ENCODE measurements around the gene CPZ. TPM values are rescaled to one million over a fixed set of nuclear protein-coding genes. Genes with fewer than 3 reads are reported as not detected.

CPZ gene
- total and polyA plus RNA-seq, 4 donors = 11.9 to 82.0 (median 32.4) TPM

DNA sequence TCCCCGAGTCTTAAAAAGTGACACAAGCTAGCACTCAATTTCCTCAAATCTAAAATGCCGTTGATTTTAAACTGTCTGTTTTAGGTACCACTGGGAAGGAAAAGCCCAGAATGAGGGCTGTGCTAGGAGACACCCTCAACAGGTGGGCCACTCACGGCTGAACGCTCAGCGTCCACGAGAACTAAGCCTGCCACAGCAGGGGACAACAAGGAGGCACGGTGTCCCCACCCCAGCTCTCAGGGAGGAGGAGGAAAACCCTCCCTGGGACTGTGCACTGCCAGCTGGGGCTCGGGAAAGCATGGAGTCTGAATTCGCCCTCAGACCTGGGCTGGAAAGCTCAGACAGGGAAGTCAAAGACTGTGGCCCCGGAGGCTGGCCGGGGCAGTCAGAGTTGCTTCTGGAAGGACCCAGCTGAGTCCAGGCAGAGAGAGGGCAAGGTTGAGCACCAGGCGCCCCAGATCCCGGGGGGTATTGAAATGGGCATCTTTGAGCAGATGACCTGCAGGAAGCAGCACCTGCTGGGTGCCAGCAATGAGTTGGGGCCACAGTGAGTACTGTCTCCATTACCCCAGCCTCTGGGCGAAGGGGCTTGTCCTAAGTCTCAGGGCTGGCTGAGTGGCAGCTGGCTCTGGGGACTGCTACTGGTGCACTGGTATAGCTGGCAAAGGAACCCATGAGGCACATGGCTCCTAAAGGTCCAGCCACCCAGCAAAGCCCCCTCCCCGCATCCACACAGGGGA is 769 bp upstream of the CPZ start:
- H3K27me3 ChIP-seq (ENCODE audit: control insufficient read depth, insufficient read depth, low read length) = peaks cover 39% of the 10 kb centered on the region
- no peak overlapping the region for H3K4me3 ChIP-seq (ENCODE audit: low read depth, low read length)
- no peak overlapping the region for H3K27ac ChIP-seq (ENCODE audit: low read depth, low read length)
- no peaks in the 10 kb centered on the region for H3K36me3 ChIP-seq (ENCODE audit: control insufficient read depth, insufficient read depth, low read length)
- peaks cover 34% of the 10 kb centered on the region for H3K4me1 ChIP-seq (ENCODE audit: control insufficient read depth, insufficient read depth, low read length)
- no peak for DNase-seq (ENCODE audit: low read depth in 4 of 6, low spot score in 6 of 6)
- 55% methylated on average over 14 of the region's 15 CpGs for WGBS (ENCODE audit: insufficient coverage)
- H3K9me3 ChIP-seq (ENCODE audit: control insufficient read depth, insufficient read depth, low read length) = no peaks in the 10 kb centered on the region

DNA sequence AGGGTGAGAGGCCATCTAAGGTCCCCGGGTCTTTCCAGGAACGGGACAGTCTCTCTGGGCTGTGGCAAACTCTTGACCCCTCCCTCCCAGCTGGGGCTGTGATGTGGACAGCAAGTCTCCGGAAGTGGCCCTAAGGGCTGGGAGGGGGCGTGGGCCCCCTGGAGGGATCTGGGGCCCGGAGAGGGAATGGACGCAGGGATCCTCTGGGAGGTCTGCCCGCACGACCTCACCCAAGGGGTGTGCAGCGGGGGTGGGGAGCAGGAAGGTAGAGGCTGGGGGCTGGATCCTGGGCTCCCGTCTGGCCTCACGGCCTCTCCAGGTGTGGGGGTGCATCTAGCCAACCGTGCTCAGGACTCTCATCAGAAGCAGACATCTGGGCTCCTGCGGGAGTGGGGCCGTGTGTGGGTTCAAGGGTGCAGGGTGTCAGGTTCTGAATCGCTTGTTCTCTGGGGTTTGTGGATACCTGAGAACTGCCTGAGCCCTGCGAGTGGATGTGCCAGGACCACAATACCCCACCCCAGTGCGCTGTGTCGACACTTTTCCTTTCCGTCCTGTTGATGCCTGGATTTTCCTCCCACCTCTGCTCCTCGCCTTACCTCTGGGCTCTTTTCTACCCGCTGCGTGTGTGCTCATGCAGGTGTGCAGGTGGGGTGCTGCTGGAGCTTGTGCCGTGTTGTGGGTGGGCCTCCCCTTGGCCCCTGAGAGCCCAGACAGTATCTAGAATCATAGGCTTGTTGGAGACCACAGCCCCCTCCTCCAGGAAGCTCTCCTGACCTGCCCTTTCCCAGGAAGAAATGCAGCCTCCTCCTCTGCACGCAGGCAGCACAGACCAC is 915 bp downstream of the CPZ start:
- no peak for DNase-seq (ENCODE audit: low read depth in 4 of 6, low spot score in 6 of 6)
- H3K27me3 ChIP-seq (ENCODE audit: control insufficient read depth, insufficient read depth, low read length) = peaks cover 39% of the 10 kb centered on the region
- WGBS (ENCODE audit: insufficient coverage) = 38% methylated on average over 20 of the region's 24 CpGs
- peak overlapping the region; percentile 11 for H3K27ac ChIP-seq (ENCODE audit: low read depth, low read length)
- H3K4me3 ChIP-seq (ENCODE audit: low read depth, low read length) = peak overlapping the region; percentile 38
- H3K9me3 ChIP-seq (ENCODE audit: control insufficient read depth, insufficient read depth, low read length) = no peaks in the 10 kb centered on the region
- H3K36me3 ChIP-seq (ENCODE audit: control insufficient read depth, insufficient read depth, low read length) = no peaks in the 10 kb centered on the region
- peaks cover 34% of the 10 kb centered on the region for H3K4me1 ChIP-seq (ENCODE audit: control insufficient read depth, insufficient read depth, low read length)

DNA sequence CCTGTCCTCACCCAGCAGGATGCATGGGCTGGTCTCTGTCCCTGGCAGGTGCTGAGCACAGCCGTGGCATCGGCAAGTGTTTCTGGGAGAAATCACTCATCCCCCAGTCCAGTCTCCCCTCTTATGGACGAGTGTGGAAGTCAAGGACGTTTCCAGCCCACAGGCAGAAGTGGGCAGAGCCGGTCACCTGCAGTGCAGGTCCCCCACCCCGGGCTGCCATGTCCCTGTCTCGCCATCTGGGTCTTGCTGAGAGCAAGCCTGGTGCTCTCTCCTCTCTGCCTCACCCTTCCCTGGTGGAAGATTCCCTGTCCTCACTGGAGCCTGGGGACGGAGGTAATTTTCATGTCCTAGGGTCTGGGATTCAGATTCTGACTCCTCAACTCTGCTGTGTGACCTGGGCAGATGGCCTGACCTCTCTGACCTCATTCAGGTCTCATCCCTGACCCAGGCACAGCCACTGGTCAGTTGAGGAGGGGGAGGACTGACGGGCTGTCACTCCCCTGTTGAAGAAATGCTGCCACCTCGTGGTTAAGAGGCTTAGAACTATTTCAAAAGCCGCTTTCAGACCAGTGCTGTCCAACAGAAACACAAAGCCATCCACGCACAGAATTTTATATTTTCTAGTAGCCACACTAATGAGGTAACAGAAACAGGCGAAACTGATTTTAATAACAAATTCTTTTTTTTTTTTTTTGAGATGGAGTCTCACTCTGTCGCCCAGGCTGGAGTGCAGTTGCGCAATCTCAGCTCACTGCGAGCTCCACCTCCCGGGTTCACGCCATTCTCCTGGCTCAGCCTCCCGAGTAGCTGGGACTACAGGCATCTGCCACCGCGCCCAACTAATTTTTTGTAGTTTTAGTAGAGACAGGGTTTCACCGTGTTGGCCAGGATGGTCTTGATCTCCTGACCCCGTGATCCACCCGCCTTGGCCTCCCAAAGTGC is 1.8 kb downstream of the CPZ start:
- Histone ChIP-seq H3K4me3 (ENCODE audit: low read depth, low read length) (peak overlapping the region; percentile 38), H3K27ac (ENCODE audit: low read depth, low read length) (no peak overlapping the region), H3K9me3 (ENCODE audit: control insufficient read depth, insufficient read depth, low read length) (no peaks in the 10 kb centered on the region), H3K4me1 (ENCODE audit: control insufficient read depth, insufficient read depth, low read length) (peaks cover 32% of the 10 kb centered on the region), H3K36me3 (ENCODE audit: control insufficient read depth, insufficient read depth, low read length) (no peaks in the 10 kb centered on the region), H3K27me3 (ENCODE audit: control insufficient read depth, insufficient read depth, low read length) (peaks cover 39% of the 10 kb centered on the region)
- 62% methylated on average over 14 of the region's 24 CpGs for WGBS (ENCODE audit: insufficient coverage)
- peak; percentile 33 to 87 (median 48) for DNase-seq (ENCODE audit: low read depth in 4 of 6, low spot score in 6 of 6)

DNA sequence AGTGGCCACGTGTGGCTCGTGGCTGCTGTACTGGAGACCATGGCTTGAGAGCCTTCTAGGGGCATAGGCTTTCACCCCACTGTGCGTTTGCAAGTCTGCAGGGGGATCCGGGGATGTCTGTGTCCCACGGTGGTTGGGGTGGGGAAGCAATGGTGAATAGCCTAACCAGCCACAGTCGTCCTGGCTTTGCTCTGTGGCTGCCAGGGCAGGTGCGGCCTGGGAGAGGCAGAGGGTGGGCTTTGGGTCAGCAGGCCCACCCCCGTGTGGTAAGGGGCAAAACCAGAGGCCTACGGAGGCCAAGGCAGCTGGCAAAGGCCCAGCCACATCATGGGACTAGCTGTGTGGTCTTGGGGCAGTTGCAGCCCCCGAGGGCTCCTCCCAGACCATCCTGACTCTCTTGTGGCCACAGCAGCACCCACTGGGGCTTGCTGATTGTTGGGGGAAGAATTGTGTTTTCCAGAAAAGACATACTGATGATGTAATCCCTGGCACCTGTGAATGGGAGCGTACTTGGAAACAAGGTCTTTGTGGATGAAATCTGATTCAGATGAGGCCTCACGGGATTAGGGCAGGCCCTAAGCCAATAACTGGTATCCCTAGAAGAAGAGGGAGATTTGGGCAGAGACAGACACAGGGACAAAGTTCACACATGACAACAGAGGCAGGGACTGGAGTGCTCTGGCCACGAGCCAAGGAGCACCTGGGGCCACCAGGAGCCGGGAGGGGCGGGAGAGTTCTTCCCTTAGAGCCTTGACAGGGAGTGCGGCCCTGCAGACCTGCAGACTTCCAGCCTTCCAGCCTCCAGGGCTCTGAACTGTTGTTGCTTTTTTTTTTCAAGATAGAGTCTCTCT is 2.9 kb downstream of the CPZ start:
- 74% methylated on average over 16 of the region's 16 CpGs for WGBS (ENCODE audit: insufficient coverage)

DNA sequence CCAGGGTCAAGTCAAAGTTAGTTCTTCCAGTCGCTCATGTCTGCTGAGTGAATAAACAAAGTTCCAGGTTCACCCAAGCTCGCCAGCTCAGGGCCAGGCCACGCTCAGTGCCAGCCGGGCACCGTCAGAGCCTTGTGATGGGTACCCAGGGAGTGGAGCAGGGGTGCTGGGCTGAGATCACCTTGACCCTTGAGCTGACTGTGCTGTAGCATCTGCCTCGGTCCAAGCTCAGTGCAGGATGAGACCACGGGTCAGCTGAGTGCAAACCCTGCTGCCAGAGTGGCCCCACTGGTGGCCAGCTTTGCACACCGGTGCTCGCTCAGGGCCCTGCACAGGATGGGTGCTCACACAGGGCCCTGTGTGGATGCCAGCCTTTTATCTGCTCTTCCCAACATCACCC is 4.3 kb downstream of the CPZ start:
- peaks cover 25% of the 10 kb centered on the region for H3K27me3 ChIP-seq (ENCODE audit: control insufficient read depth, insufficient read depth, low read length)
- no peaks in the 10 kb centered on the region for H3K36me3 ChIP-seq (ENCODE audit: control insufficient read depth, insufficient read depth, low read length)
- H3K9me3 ChIP-seq (ENCODE audit: control insufficient read depth, insufficient read depth, low read length) = no peaks in the 10 kb centered on the region
- WGBS (ENCODE audit: insufficient coverage) = 77% methylated on average over 9 of the region's 9 CpGs
- DNase-seq (ENCODE audit: low read depth in 4 of 6, low spot score in 6 of 6) = no peak
- H3K27ac ChIP-seq (ENCODE audit: low read depth, low read length) = no peak overlapping the region
- peaks cover 26% of the 10 kb centered on the region for H3K4me1 ChIP-seq (ENCODE audit: control insufficient read depth, insufficient read depth, low read length)
- H3K4me3 ChIP-seq (ENCODE audit: low read depth, low read length) = no peak overlapping the region

More for the DNA sequence above, 2.9 kb downstream of the CPZ start:
- no peak for DNase-seq (ENCODE audit: low read depth in 4 of 6, low spot score in 6 of 6)
- Histone ChIP-seq H3K27me3 (ENCODE audit: control insufficient read depth, insufficient read depth, low read length) (peaks cover 39% of the 10 kb centered on the region), H3K27ac (ENCODE audit: low read depth, low read length) (no peak overlapping the region), H3K9me3 (ENCODE audit: control insufficient read depth, insufficient read depth, low read length) (no peaks in the 10 kb centered on the region), H3K4me3 (ENCODE audit: low read depth, low read length) (no peak overlapping the region), H3K4me1 (ENCODE audit: control insufficient read depth, insufficient read depth, low read length) (peaks cover 28% of the 10 kb centered on the region), H3K36me3 (ENCODE audit: control insufficient read depth, insufficient read depth, low read length) (no peaks in the 10 kb centered on the region)

DNA sequence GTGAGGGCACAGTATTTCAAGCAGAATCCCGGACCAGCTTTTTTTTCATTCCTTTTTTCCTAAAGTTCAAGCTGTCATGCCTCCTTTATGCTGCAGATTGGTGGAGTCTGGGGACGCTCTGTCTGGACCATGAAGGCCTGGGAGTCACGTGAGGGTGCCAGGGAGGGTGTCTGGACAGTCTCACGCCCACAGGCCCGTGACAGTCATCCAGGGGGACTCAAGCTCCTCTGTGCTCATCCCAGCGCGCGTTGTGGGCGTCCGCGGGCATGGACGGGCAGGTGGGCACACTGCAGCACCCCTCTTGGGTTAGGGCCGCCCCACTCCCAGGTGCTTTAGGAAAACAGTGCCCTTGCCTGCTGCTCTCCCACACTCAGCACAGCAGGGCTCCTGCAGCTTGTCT is 4.8 kb downstream of the CPZ start:
- Histone ChIP-seq H3K27me3 (ENCODE audit: control insufficient read depth, insufficient read depth, low read length) (peaks cover 20% of the 10 kb centered on the region), H3K27ac (ENCODE audit: low read depth, low read length) (no peak overlapping the region), H3K36me3 (ENCODE audit: control insufficient read depth, insufficient read depth, low read length) (no peaks in the 10 kb centered on the region), H3K4me1 (ENCODE audit: control insufficient read depth, insufficient read depth, low read length) (peaks cover 22% of the 10 kb centered on the region), H3K4me3 (ENCODE audit: low read depth, low read length) (no peak overlapping the region), H3K9me3 (ENCODE audit: control insufficient read depth, insufficient read depth, low read length) (no peaks in the 10 kb centered on the region)
- WGBS (ENCODE audit: insufficient coverage) = 81% methylated on average over 13 of the region's 13 CpGs
- DNase-seq (ENCODE audit: low read depth in 4 of 6, low spot score in 6 of 6) = no peak

DNA sequence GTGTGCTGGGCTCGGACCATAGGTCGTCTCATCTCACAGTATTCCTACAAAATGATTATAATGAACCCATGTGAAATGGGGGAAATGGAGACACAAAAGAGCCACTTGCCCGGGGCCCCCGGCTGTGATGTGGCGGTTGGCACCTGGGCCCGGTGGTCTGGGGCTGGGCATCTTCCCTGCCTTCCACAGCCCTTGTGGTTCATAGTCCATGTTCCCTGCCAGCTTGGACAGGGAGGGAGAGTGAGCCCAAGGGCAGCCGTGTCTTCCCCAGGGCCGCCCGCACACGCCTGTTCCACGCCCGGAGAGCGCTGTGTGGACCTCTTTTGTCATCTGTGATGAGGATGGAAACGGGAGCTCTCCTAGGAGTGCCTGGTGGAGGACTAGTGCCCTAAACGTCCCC is 5.2 kb downstream of the CPZ start:
- H3K27me3 ChIP-seq (ENCODE audit: control insufficient read depth, insufficient read depth, low read length) = peaks cover 16% of the 10 kb centered on the region
- H3K4me3 ChIP-seq (ENCODE audit: low read depth, low read length) = no peak overlapping the region
- WGBS (ENCODE audit: insufficient coverage) = 89% methylated on average over 12 of the region's 15 CpGs
- peaks cover 18% of the 10 kb centered on the region for H3K4me1 ChIP-seq (ENCODE audit: control insufficient read depth, insufficient read depth, low read length)
- DNase-seq (ENCODE audit: low read depth in 4 of 6, low spot score in 6 of 6) = no peak
- no peak overlapping the region for H3K27ac ChIP-seq (ENCODE audit: low read depth, low read length)
- H3K9me3 ChIP-seq (ENCODE audit: control insufficient read depth, insufficient read depth, low read length) = no peaks in the 10 kb centered on the region
- no peaks in the 10 kb centered on the region for H3K36me3 ChIP-seq (ENCODE audit: control insufficient read depth, insufficient read depth, low read length)

DNA sequence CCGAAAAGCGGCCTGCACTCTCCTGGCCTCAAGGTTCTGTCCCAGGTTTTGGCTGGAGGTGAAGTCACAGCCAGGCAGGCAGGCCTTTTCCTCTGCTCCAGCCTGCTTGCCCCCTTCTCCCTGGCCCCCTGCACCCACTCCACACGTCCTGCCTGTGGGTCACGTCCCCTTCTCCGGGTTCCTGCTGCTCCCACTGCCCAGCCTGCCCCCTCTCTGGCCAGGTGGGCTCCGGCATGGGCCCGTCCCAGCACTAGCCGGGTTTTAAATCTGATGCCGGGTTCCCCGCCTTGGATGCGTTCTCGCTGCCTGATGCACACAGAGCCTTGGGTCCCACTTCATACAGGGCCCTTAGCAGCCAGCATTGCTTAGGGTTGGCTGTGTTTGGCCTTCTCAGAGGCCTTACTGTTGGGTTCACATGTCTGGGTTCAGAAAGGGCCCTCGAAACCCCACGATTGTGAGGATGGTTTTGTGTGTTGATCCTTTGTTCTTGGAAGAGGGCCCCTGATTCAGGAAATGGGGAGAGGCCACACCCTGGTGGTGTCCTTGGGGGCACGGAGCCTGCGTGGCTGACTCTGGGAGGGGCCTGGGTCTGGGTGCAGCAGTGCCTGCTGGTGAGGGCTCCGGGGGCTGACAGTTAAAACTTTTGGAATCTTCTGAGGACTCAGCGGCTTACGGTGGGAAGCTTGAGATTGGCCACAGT is 6.0 kb downstream of the CPZ start:
- no peak overlapping the region for H3K4me3 ChIP-seq (ENCODE audit: low read depth, low read length)
- DNase-seq (ENCODE audit: low read depth in 4 of 6, low spot score in 6 of 6) = no peak
- no peaks in the 10 kb centered on the region for H3K9me3 ChIP-seq (ENCODE audit: control insufficient read depth, insufficient read depth, low read length)
- no peak overlapping the region for H3K27ac ChIP-seq (ENCODE audit: low read depth, low read length)
- 87% methylated on average over 19 of the region's 19 CpGs for WGBS (ENCODE audit: insufficient coverage)
- H3K27me3 ChIP-seq (ENCODE audit: control insufficient read depth, insufficient read depth, low read length) = peaks cover 8% of the 10 kb centered on the region
- H3K4me1 ChIP-seq (ENCODE audit: control insufficient read depth, insufficient read depth, low read length) = peaks cover 13% of the 10 kb centered on the region
- H3K36me3 ChIP-seq (ENCODE audit: control insufficient read depth, insufficient read depth, low read length) = no peaks in the 10 kb centered on the region
